Urinary bladder (tissue), 4 donors: ENCODE data around the gene PRUNE2. TPM values are rescaled to one million over a fixed set of nuclear protein-coding genes. Genes with fewer than 3 reads are reported as not detected.

Experiments
- DNase-seq: peaks from one replicate; pipeline ENCODE4 v3.0.0-alpha.2; 2015; ENCODE audit errors: extremely low spot score
- H3K27ac ChIP-seq: one replicate; pipeline ENCODE4 v1.5.1; 2013; ENCODE audit warnings: low read depth, mild to moderate bottlenecking, moderate library complexity
- H3K36me3 ChIP-seq: one replicate; pipeline ENCODE4 v1.6.1; 2013; ENCODE audit warnings: mild to moderate bottlenecking, moderate library complexity; ENCODE audit not compliant: insufficient read depth
- H3K4me1 ChIP-seq: one replicate; pipeline ENCODE4 v1.6.1; 2013; ENCODE audit warnings: mild to moderate bottlenecking, moderate library complexity; ENCODE audit not compliant: insufficient read depth
- H3K4me3 ChIP-seq: one replicate; pipeline ENCODE4 v1.5.1; 2013; ENCODE audit warnings: low read depth, low read length
- WGBS: extraction: QIAGEN DNeasy Blood & Tissue Kit; methylation state at CpG from one replicate; pipeline ENCODE4 v1.1.7; 2013; 5-methylcytosine and 5-hydroxymethylcytosine counted together
- polyA plus RNA-seq: library from polyadenylated mRNA; stranded (reverse); fragments of 200-250 nt; gene quantifications from one replicate; pipeline ENCODE4 v1.2.3, GENCODE V29; 2013
- total RNA-seq: library from RNA; depleted of rRNA; stranded (reverse); fragments of >200 nt; gene quantifications from one replicate; pipeline ENCODE4 v1.2.3, GENCODE V29; 2014
- donor health status: healthy with polysubstance abuse.
- donor health status: healthy.

PRUNE2 gene
- total and polyA plus RNA-seq, 2 donors = 83.9 to 181 TPM

- H3K36me3 ChIP-seq = no peaks in the 10 kb centered on the region
- no peak overlapping the region for H3K27ac ChIP-seq
- WGBS = 81% methylated on average over 5 of the region's 5 CpGs
- H3K4me1 ChIP-seq = no peaks in the 10 kb centered on the region
- H3K4me3 ChIP-seq = no peak overlapping the region
- DNase-seq = no peak
Measured at GRCh38 chr9:76693912-76694311, 212.0 kb downstream of the PRUNE2 start.

GRCh38 chr9:76692458-76693129 lies 213.3 kb downstream of the PRUNE2 start:
- DNase-seq = no peak
- Histone ChIP-seq H3K36me3 (no peaks in the 10 kb centered on the region), H3K4me3 (no peak overlapping the region), H3K27ac (no peak overlapping the region), H3K4me1 (no peaks in the 10 kb centered on the region)
- 74% methylated on average over 9 of the region's 9 CpGs for WGBS

GRCh38 chr9:76691517-76692313 lies 214.2 kb downstream of the PRUNE2 start:
- no peak for DNase-seq
- Histone ChIP-seq H3K27ac (no peak overlapping the region), H3K36me3 (no peaks in the 10 kb centered on the region), H3K4me3 (no peak overlapping the region), H3K4me1 (no peaks in the 10 kb centered on the region)
- 25% methylated on average over 13 of the region's 13 CpGs for WGBS

- Histone ChIP-seq H3K4me1 (no peaks in the 10 kb centered on the region), H3K36me3 (no peaks in the 10 kb centered on the region), H3K27ac (no peak overlapping the region), H3K4me3 (no peak overlapping the region)
- DNase-seq = no peak
- WGBS = 64% methylated on average over 5 of the region's 5 CpGs
Measured at GRCh38 chr9:76690973-76691370, 214.9 kb downstream of the PRUNE2 start.

- Histone ChIP-seq H3K27ac (no peak overlapping the region), H3K4me3 (no peak overlapping the region), H3K4me1 (no peaks in the 10 kb centered on the region), H3K36me3 (no peaks in the 10 kb centered on the region)
- WGBS = 63% methylated on average over 1 of the region's 1 CpG
- DNase-seq = no peak
Measured at GRCh38 chr9:76690246-76690972, 215.5 kb downstream of the PRUNE2 start.

GRCh38 chr9:76688471-76689238 lies 217.3 kb downstream of the PRUNE2 start:
- no peaks in the 10 kb centered on the region for H3K4me1 ChIP-seq
- H3K36me3 ChIP-seq = no peaks in the 10 kb centered on the region
- H3K27ac ChIP-seq = no peak overlapping the region
- WGBS = 83% methylated on average over 3 of the region's 3 CpGs
- DNase-seq = no peak
- H3K4me3 ChIP-seq = no peak overlapping the region

GRCh38 chr9:76687861-76688391 lies 218.0 kb downstream of the PRUNE2 start:
- Histone ChIP-seq H3K36me3 (no peaks in the 10 kb centered on the region), H3K4me3 (no peak overlapping the region), H3K4me1 (no peaks in the 10 kb centered on the region), H3K27ac (no peak overlapping the region)
- WGBS = 68% methylated on average over 4 of the region's 4 CpGs
- no peak for DNase-seq

- no peaks in the 10 kb centered on the region for H3K36me3 ChIP-seq
- WGBS = 70% methylated on average over 4 of the region's 4 CpGs
- H3K4me3 ChIP-seq = no peak overlapping the region
- DNase-seq = no peak
- no peak overlapping the region for H3K27ac ChIP-seq
- H3K4me1 ChIP-seq = no peaks in the 10 kb centered on the region
Measured at GRCh38 chr9:76686756-76687155, 219.2 kb downstream of the PRUNE2 start.

- no peak overlapping the region for H3K27ac ChIP-seq
- 79% methylated on average over 5 of the region's 5 CpGs for WGBS
- H3K4me3 ChIP-seq = no peak overlapping the region
- no peak for DNase-seq
- no peaks in the 10 kb centered on the region for H3K4me1 ChIP-seq
- no peaks in the 10 kb centered on the region for H3K36me3 ChIP-seq
Measured at GRCh38 chr9:76684213-76684612, 221.7 kb downstream of the PRUNE2 start.

- Histone ChIP-seq H3K36me3 (no peaks in the 10 kb centered on the region), H3K27ac (no peak overlapping the region), H3K4me3 (no peak overlapping the region), H3K4me1 (no peaks in the 10 kb centered on the region)
- 40% methylated on average over 2 of the region's 2 CpGs for WGBS
- no peak for DNase-seq
Measured at GRCh38 chr9:76681556-76681955, 224.4 kb downstream of the PRUNE2 start.

GRCh38 chr9:76680716-76681425 lies 225.0 kb downstream of the PRUNE2 start:
- Histone ChIP-seq H3K4me1 (no peaks in the 10 kb centered on the region), H3K27ac (no peak overlapping the region), H3K4me3 (no peak overlapping the region), H3K36me3 (no peaks in the 10 kb centered on the region)
- WGBS = 87% methylated on average over 10 of the region's 10 CpGs
- no peak for DNase-seq

GRCh38 chr9:76677481-76678055 lies 228.3 kb downstream of the PRUNE2 start:
- no peak for DNase-seq
- Histone ChIP-seq H3K27ac (no peak overlapping the region), H3K4me1 (no peaks in the 10 kb centered on the region), H3K36me3 (no peaks in the 10 kb centered on the region), H3K4me3 (no peak overlapping the region)
- 61% methylated on average over 15 of the region's 15 CpGs for WGBS
